HepG2 (cell line): ENCODE results near the gene C10orf67. TPM values are rescaled to one million over a fixed set of nuclear protein-coding genes. Genes with fewer than 3 reads are reported as not detected.

ENCODE experiments used
- ATAC-seq: fragments of 200-7000 bp; cut with Tn5 transposase; 3 replicates; pipeline ENCODE4 v1.9.1; 2020; ENCODE audit warnings: mild to moderate bottlenecking, moderate library complexity
- BruUV-seq: library from RNA; stranded (reverse); fragments of 400-500 nt; replicated peaks from 2 replicates; lab custom pipeline; 2021; lab: Mats Ljungman, UMichigan
- CTCF ChIA-PET: fragments of 300-600 bp; formaldehyde crosslinking; extraction: SDS; loops from one replicate; lab custom pipeline; 2021; ENCODE audit warnings: low total read pairs, inconsistent platforms, low intra/inter-chr PET ratio; lab: Yijun Ruan, JAX
- POLR2A ChIA-PET: fragments of 350-600 bp; sonication (Branson Sonifier 250); formaldehyde crosslinking; loops from one replicate; lab custom pipeline; 2020; ENCODE audit warnings: antibody characterized with exemption, inconsistent platforms; lab: Yijun Ruan, JAX
- DNase-seq: peaks from one replicate; pipeline ENCODE4 v3.0.0-alpha.2; 2015; ENCODE audit warnings: low spot score
- FAIRE-seq: peaks from 3 replicates; lab custom pipeline; 2011; peaks lifted over from hg19 to GRCh38; lab: Jason Lieb, UNC
- H2AFZ ChIP-seq: one replicate; pipeline ENCODE4 v1.6.1; 2011; ENCODE audit warnings: low read length, inconsistent platforms
- H3K27ac ChIP-seq: fragments of 300-600 bp; 3 replicates; pipeline ENCODE4 v1.8.0; 2011; ENCODE audit warnings: mixed run types, mild to moderate bottlenecking, mixed read lengths, low read length, inconsistent platforms; ENCODE audit not compliant: insufficient read depth; ENCODE audit errors: extremely low read length
- H3K27me3 ChIP-seq, 2 experiments: fragments of 200-600 bp in 1 of 2; 2 replicates in 1 of 2; 3 replicates in 1 of 2; pipeline versions ENCODE4 v1.6.0 to v1.8.0; 2011; ENCODE audit warnings: low read length in 2 of 2, mild to moderate bottlenecking in 2 of 2, moderate library complexity in 2 of 2, inconsistent platforms in 1 of 2; ENCODE audit not compliant: insufficient read depth in 2 of 2, control insufficient read depth in 1 of 2
- H3K36me3 ChIP-seq, 2 experiments: fragments of 200-600 bp in 1 of 2; replicated peaks in 1 of 2; 2 replicates in 1 of 2; 3 replicates in 1 of 2; pipeline versions ENCODE4 v1.5.1 to v1.8.0; 2011; ENCODE audit warnings: low read length in 2 of 2, inconsistent platforms in 1 of 2; ENCODE audit not compliant: insufficient read depth in 2 of 2, control insufficient read depth in 1 of 2
- H3K4me1 ChIP-seq: 2 replicates; pipeline ENCODE4 v1.5.1; 2012; ENCODE audit warnings: low read length, inconsistent platforms; ENCODE audit not compliant: insufficient read depth
- H3K4me2 ChIP-seq: 2 replicates; pipeline ENCODE4 v1.6.0; 2011; ENCODE audit warnings: low read depth, low read length, inconsistent platforms
- H3K4me3 ChIP-seq, 3 experiments: fragments of 200-600 bp in 1 of 3; sonication (generic), shearing (Covaris generic) in 1 of 3; replicated peaks in 1 of 3; 2 replicates each; pipeline ENCODE4 v1.5.1; 2011 to 2016; ENCODE audit warnings: low read length in 3 of 3, inconsistent platforms in 2 of 3, low read depth in 2 of 3, mild to moderate bottlenecking in 2 of 3, control low read depth in 1 of 3, mixed read lengths in 1 of 3; ENCODE audit not compliant: insufficient read depth in 1 of 3
- H3K79me2 ChIP-seq: one replicate; pipeline ENCODE4 v1.6.1; 2011; ENCODE audit warnings: low read length, inconsistent platforms; ENCODE audit not compliant: insufficient read depth
- H3K9ac ChIP-seq: 2 replicates; pipeline ENCODE4 v1.6.0; 2011; ENCODE audit warnings: mild to moderate bottlenecking, low read depth, low read length, inconsistent platforms; ENCODE audit not compliant: insufficient read depth
- H3K9me3 ChIP-seq: 2 replicates; pipeline ENCODE4 v1.5.1; 2012; ENCODE audit warnings: mild to moderate bottlenecking, low read length
- H4K20me1 ChIP-seq: 2 replicates; pipeline ENCODE4 v1.6.0; 2011; ENCODE audit warnings: inconsistent platforms, mild to moderate bottlenecking, low read length, moderate library complexity; ENCODE audit not compliant: insufficient read depth
- FOXP1 ChIP-seq, 2 experiments: fragments of 450-650 bp in 1 of 2; IDR thresholded peaks; 2 replicates each; pipeline ENCODE4 v1.6.1; 2017 to 2018; ENCODE audit warnings: antibody characterized with exemption in 1 of 2
- FUBP1 ChIP-seq: sonication (generic); formaldehyde crosslinking; IDR thresholded peaks from 2 replicates; pipeline ENCODE4 v1.5.1; 2020; ENCODE audit warnings: missing genetic modification reagents, mild to moderate bottlenecking, borderline replicate concordance
- HOXA9 ChIP-seq: sonication (generic); formaldehyde crosslinking; IDR thresholded peaks from 2 replicates; pipeline ENCODE4 v1.8.1; 2022; ENCODE audit warnings: missing genetic modification reagents, mild to moderate bottlenecking, moderate library complexity, borderline replicate concordance
- MEIS2 ChIP-seq: sonication (generic); formaldehyde crosslinking; IDR thresholded peaks from 2 replicates; pipeline ENCODE4 v1.9.0; 2021; ENCODE audit warnings: mild to moderate bottlenecking, missing genetic modification reagents
- MXD1 ChIP-seq: sonication (generic); formaldehyde crosslinking; IDR thresholded peaks from 2 replicates; pipeline ENCODE4 v1.4.0; 2020; ENCODE audit warnings: mild to moderate bottlenecking, missing genetic modification reagents
- NPAS2 ChIP-seq: sonication (generic); formaldehyde crosslinking; IDR thresholded peaks from 2 replicates; pipeline ENCODE4 v1.8.0; 2022; ENCODE audit warnings: mild to moderate bottlenecking, missing genetic modification reagents, borderline replicate concordance
- NR2F6 ChIP-seq, 2 experiments: IDR thresholded peaks; 2 replicates each; pipeline ENCODE4 v1.6.1; 2016; ENCODE audit warnings: antibody characterized with exemption in 1 of 2, mild to moderate bottlenecking in 1 of 2
- PAWR ChIP-seq: sonication (generic); formaldehyde crosslinking; IDR thresholded peaks from 2 replicates; pipeline ENCODE4 v1.4.0; 2020; ENCODE audit warnings: missing genetic modification reagents, mild to moderate bottlenecking, borderline replicate concordance
- PTBP1 ChIP-seq: fragments of 200-400 bp; formaldehyde crosslinking; IDR thresholded peaks from 2 replicates; pipeline ENCODE4 v1.6.1; 2018; ENCODE audit warnings: low read length, low read depth; ENCODE audit not compliant: poor library complexity, severe bottlenecking
- SAFB2 ChIP-seq: sonication (generic); formaldehyde crosslinking; IDR thresholded peaks from 2 replicates; pipeline ENCODE4 v1.5.1; 2020; ENCODE audit warnings: missing genetic modification reagents, low read depth, mild to moderate bottlenecking, borderline replicate concordance
- SP4 ChIP-seq: sonication (generic); formaldehyde crosslinking; IDR thresholded peaks from 2 replicates; pipeline ENCODE4 v1.8.1; 2023; ENCODE audit warnings: mild to moderate bottlenecking, missing genetic modification reagents
- STAT5B ChIP-seq: sonication (generic); formaldehyde crosslinking; IDR thresholded peaks from 2 replicates; pipeline ENCODE4 v1.4.0; 2020; ENCODE audit warnings: missing genetic modification reagents
- WIZ ChIP-seq: sonication (generic); formaldehyde crosslinking; IDR thresholded peaks from 2 replicates; pipeline ENCODE4 v1.5.1; 2020; ENCODE audit warnings: mild to moderate bottlenecking, missing genetic modification reagents
- XBP1 ChIP-seq: sonication (generic); formaldehyde crosslinking; IDR thresholded peaks from 2 replicates; pipeline ENCODE4 v1.5.0; 2020; ENCODE audit warnings: missing genetic modification reagents
- ZBTB7A ChIP-seq: sonication (generic); formaldehyde crosslinking; IDR thresholded peaks from 2 replicates; pipeline ENCODE4 v1.8.0; 2022; ENCODE audit warnings: mild to moderate bottlenecking, missing genetic modification reagents
- ZNF543 ChIP-seq: sonication (generic); formaldehyde crosslinking; IDR thresholded peaks from 2 replicates; pipeline ENCODE4 v1.4.0; 2020; ENCODE audit warnings: mild to moderate bottlenecking, missing genetic modification reagents
- ZSCAN22 ChIP-seq: sonication (generic); formaldehyde crosslinking; IDR thresholded peaks from 2 replicates; pipeline ENCODE4 v1.4.0; 2020; ENCODE audit warnings: mild to moderate bottlenecking, missing genetic modification reagents
- WGBS: methylation state at CpG from one replicate; pipeline ENCODE4 v1.1.6; 2017; ENCODE audit warnings: low lambda C conversion rate; 5-methylcytosine and 5-hydroxymethylcytosine counted together
- in situ Hi-C: cut with HindIII; loops from 2 replicates; pipeline ENCODE4 v1.10.0; 2017; ENCODE audit warnings: low pct_unique_long_range_greater_than_20kb; ENCODE audit not compliant: extremely low pct_ligation_motif_present
- intact Hi-C: fragments of 100-400 bp; cut with micrococcal nuclease; formaldehyde crosslinking; loops from one replicate; pipeline ENCODE4 v1.10.0; 2022; ENCODE audit not compliant: unreplicated experiment
- polyA plus RNA-seq, 8 experiments: library from polyadenylated mRNA; depleted of rRNA in 3 of 8; stranded (reverse) in 7 of 8; unstranded in 1 of 8; fragments of >200 nt; fragmentation: Illumina TruSeq in 4 of 8; extraction: Trizol in 4 of 8; gene quantifications; 2 replicates each; pipeline versions ENCODE4 v1.2.1 to v1.2.3, GENCODE V29; 2011 to 2016; ENCODE audit warnings: low read depth in 4 of 8, missing spikeins in 1 of 8, mixed read lengths in 1 of 8; ENCODE audit not compliant: insufficient read depth in 1 of 8
- total RNA-seq, 5 experiments: library from RNA; depleted of rRNA; stranded (reverse); fragments of >200 nt; fragmentation: Illumina TruSeq; extraction: Trizol; gene quantifications; 2 replicates each; pipeline ENCODE4 v1.2.3, GENCODE V29; 2016; ENCODE audit warnings: low read depth in 1 of 5

The C10orf67 gene
- total and polyA plus RNA-seq, 2 of the 13 experiments (the other 11 are each of a cell fraction or from before 2014, with no cell fraction given) = not detected

GRCh38 chr10:23311034-23311433 lies 33.6 kb downstream of the C10orf67 start:
- no peaks in the 10 kb centered on the region for H3K9me3 ChIP-seq
- in situ Hi-C loops = loop anchor here (10.0 kb wide), 1 partner anchor 384 kb away; no protein-coding TSS in a partner anchor
- H3K27ac ChIP-seq = no peak overlapping the region
- no peak overlapping the region for H2AFZ ChIP-seq
- no peak overlapping the region for H3K9ac ChIP-seq
- H3K36me3 ChIP-seq = no peaks in the 10 kb centered on the region
- H3K4me3 ChIP-seq = no peak overlapping the region
- POLR2A ChIA-PET = no interaction called here
- no peak for FAIRE-seq
- H3K79me2 ChIP-seq = no peaks in the 10 kb centered on the region
- H3K4me2 ChIP-seq = no peak overlapping the region
- no peaks in the 10 kb centered on the region for H4K20me1 ChIP-seq
- H3K27me3 ChIP-seq = no peaks in the 10 kb centered on the region
- BruUV-seq = no TSS peak
- CTCF ChIA-PET = no interaction called here
- no peak for ATAC-seq
- WGBS = 6% methylated on average over 1 of the region's 1 CpG
- no peak for TF ChIP-seq ZSCAN22 (CRISPR knock-in tag)
- TF ChIP-seq SAFB2 (CRISPR knock-in tag) = no peak
- TF ChIP-seq NPAS2 (CRISPR knock-in tag) = no peak
- TF ChIP-seq SP4 (CRISPR knock-in tag) = no peak
- no peak for TF ChIP-seq WIZ (CRISPR knock-in tag)
- TF ChIP-seq FOXP1 (IDR thresholded peaks at IDR 0.05) = no peak
- no peak for TF ChIP-seq FOXP1 (CRISPR knock-in tag; IDR thresholded peaks at IDR 0.05)
- TF ChIP-seq MXD1 (CRISPR knock-in tag) = no peak
- no peak for TF ChIP-seq ZBTB7A
- TF ChIP-seq, all 625 proteins: peak for 0
- intact Hi-C loops = no loop called here
- no peaks in the 10 kb centered on the region for H3K4me1 ChIP-seq
- DNase-seq = no peak

- no peak overlapping the region for H3K4me3 ChIP-seq
- intact Hi-C loops (no loop called here), in situ Hi-C loops (loop anchor here (10.0 kb wide), 1 partner anchor 384 kb away; no protein-coding TSS in a partner anchor)
- TF ChIP-seq STAT5B (no peak), HOXA9 (CRISPR knock-in tag) (no peak), XBP1 (CRISPR knock-in tag) (no peak), ZBTB7A (no peak), NR2F6 (IDR thresholded peaks at IDR 0.05) (no peak), NR2F6 (CRISPR knock-in tag; IDR thresholded peaks at IDR 0.05) (no peak), PAWR (CRISPR knock-in tag) (no peak), PTBP1 (no peak), ZNF543 (no peak), MEIS2 (no peak), FUBP1 (no peak)
- no peaks in the 10 kb centered on the region for H4K20me1 ChIP-seq
- DNase-seq (no peak), FAIRE-seq (no peak), ATAC-seq (no peak)
- 0% methylated on average over 1 of the region's 1 CpG for WGBS
- CTCF ChIA-PET = no interaction called here
- no peak overlapping the region for H2AFZ ChIP-seq
- no peaks in the 10 kb centered on the region for H3K9me3 ChIP-seq
- H3K79me2 ChIP-seq = no peaks in the 10 kb centered on the region
- H3K4me2 ChIP-seq = no peak overlapping the region
- H3K27me3 ChIP-seq = no peaks in the 10 kb centered on the region
- H3K9ac ChIP-seq = no peak overlapping the region
- H3K27ac ChIP-seq = no peak overlapping the region
- no TSS peak for BruUV-seq
- H3K4me1 ChIP-seq = no peaks in the 10 kb centered on the region
- POLR2A ChIA-PET = no interaction called here
- no peaks in the 10 kb centered on the region for H3K36me3 ChIP-seq
Measured at GRCh38 chr10:23310404-23310803, 34.2 kb downstream of the C10orf67 start.
